ENCODE data around the gene IL6.
"Not testable (repeated sequence)": the region's sequence is repeated elsewhere in the genome, so short reads cannot be mapped to it uniquely, and the experiment has no call there.

Gene IL6

GRCh38 chr7:22729180-22729825 lies 2.3 kb downstream of the IL6 start:
- DNase-seq: no peak

- DNase-seq: no peak
Measured at GRCh38 chr7:22730066-22730710, 3.2 kb downstream of the IL6 start.

- DNase-seq: no peak
Measured at GRCh38 chr7:22730921-22731654, 4.1 kb downstream of the IL6 start.

GRCh38 chr7:22731766-22732165 lies 4.8 kb downstream of the IL6 start:
- no peak for DNase-seq

GRCh38 chr7:22732556-22733126 lies 5.6 kb downstream of the IL6 start:
- DNase-seq: no peak

GRCh38 chr7:22733761-22734160 lies 6.8 kb downstream of the IL6 start:
- no peak for DNase-seq

- DNase-seq: no peak
Measured at GRCh38 chr7:22743014-22743413, 16.0 kb downstream of the IL6 start.

- DNase-seq: no peak
Measured at GRCh38 chr7:22751341-22751740, 24.3 kb downstream of the IL6 start.

- DNase-seq: no peak
Measured at GRCh38 chr7:22757338-22757994, 30.5 kb downstream of the IL6 start.

GRCh38 chr7:22758576-22758975 lies 31.6 kb downstream of the IL6 start:
- no peak for DNase-seq

GRCh38 chr7:22759721-22760120 lies 32.7 kb downstream of the IL6 start:
- no peak for DNase-seq

GRCh38 chr7:22762866-22763265 lies 35.9 kb downstream of the IL6 start:
- no peak for DNase-seq

- no peak for DNase-seq
Measured at GRCh38 chr7:22765609-22766008, 38.6 kb downstream of the IL6 start.

GRCh38 chr7:22771194-22771871 lies 44.3 kb downstream of the IL6 start:
- no peak for DNase-seq

GRCh38 chr7:22771872-22772228 lies 44.9 kb downstream of the IL6 start:
- no peak for DNase-seq

GRCh38 chr7:22772885-22773284 lies 45.9 kb downstream of the IL6 start:
- no peak for DNase-seq

- no peak for DNase-seq
Measured at GRCh38 chr7:22776964-22777363, 50.0 kb downstream of the IL6 start.

GRCh38 chr7:22779730-22780323 lies 52.8 kb downstream of the IL6 start:
- DNase-seq: not testable (repeated sequence)

- DNase-seq: no peak
Measured at GRCh38 chr7:22781230-22781711, 54.3 kb downstream of the IL6 start.
